GM12878 (cell line): ENCODE data around the gene LIPA. TPM values are rescaled to one million over a fixed set of nuclear protein-coding genes. Genes with fewer than 3 reads are reported as not detected.

Experiments
- CEBPZ ChIP-seq: fragments of 150-350 bp; IDR thresholded peaks from 2 replicates; pipeline ENCODE4 v1.6.1; 2016; ENCODE audit warnings: low read depth, low read length
- CREB1 ChIP-seq: IDR thresholded peaks from 2 replicates; pipeline ENCODE4 v1.6.1; 2012; ENCODE audit warnings: low read depth, mild to moderate bottlenecking, inconsistent platforms
- HDAC2 ChIP-seq: fragments of 200-600 bp; sonication (generic); IDR thresholded peaks from 2 replicates; pipeline ENCODE4 v1.6.1; 2017
- NKRF ChIP-seq: fragments of 450-650 bp; conservative IDR thresholded peaks from 2 replicates; pipeline ENCODE4 v1.6.1; 2017; ENCODE audit warnings: mild to moderate bottlenecking, moderate library complexity
- POLR2A ChIP-seq: IDR thresholded peaks from 2 replicates; pipeline ENCODE4 v1.6.1; 2011; ENCODE audit warnings: low read depth, mild to moderate bottlenecking, low read length
- YY1 ChIP-seq: IDR thresholded peaks from 2 replicates; pipeline ENCODE4 v1.6.1; 2011; ENCODE audit warnings: low read depth, mild to moderate bottlenecking, low read length
- ZNF687 ChIP-seq: fragments of 450-650 bp; IDR thresholded peaks from 2 replicates; pipeline ENCODE4 v1.6.1; 2017; ENCODE audit warnings: mild to moderate bottlenecking, moderate library complexity
- polyA plus RNA-seq, 11 experiments: library from polyadenylated mRNA; depleted of rRNA in 4 of 11; unstranded in 6 of 11; stranded (reverse) in 5 of 11; fragments of >200 nt; fragmentation: Nextera tagmentation in 4 of 11; fragmentation: Illumina TruSeq in 1 of 11; extraction: Ambion mirVana in 4 of 11; extraction: Trizol in 1 of 11; gene quantifications; 1 replicate in 1 of 11; 2 replicates in 10 of 11; pipeline versions ENCODE4 v1.2.1 to v1.2.3, GENCODE V29; 2011 to 2016; ENCODE audit warnings: inconsistent platforms in 2 of 11, missing spikeins in 2 of 11, low read depth in 1 of 11
- total RNA-seq, 4 experiments: library from RNA; depleted of rRNA in 3 of 4; stranded (reverse); fragments of >200 nt in 3 of 4; fragmentation: Illumina TruSeq in 1 of 4; extraction: Trizol in 1 of 4; gene quantifications; 2 replicates each; pipeline versions ENCODE4 v1.2.1 to v1.2.3, GENCODE V29; 2013 to 2021

The LIPA gene
- total and polyA plus RNA-seq, 10 of the 15 experiments (the other 5 are each of a cell fraction or from before 2014, with no cell fraction given): 31.1 to 50.3 (median 39.5) TPM

GRCh38 chr10:89215511-89215910 lies 36.1 kb downstream of the LIPA start (continued):
- no peak for TF ChIP-seq NKRF
- no peak for TF ChIP-seq POLR2A
- TF ChIP-seq CREB1: no peak
- TF ChIP-seq ZNF687: no peak
- no peak for TF ChIP-seq YY1
- no peak for TF ChIP-seq CEBPZ
- no peak for TF ChIP-seq HDAC2
- TF ChIP-seq, all 136 proteins: peak for 0
